GM18517 (cell line): ENCODE data around the gene SLC16A8.
"Not testable (repeated sequence)": the region's sequence is repeated elsewhere in the genome, so short reads cannot be mapped to it uniquely, and the experiment has no call there.

Experiments used
- ATAC-seq: cut with Tn5 transposase; IDR thresholded peaks from one replicate; pipeline ENCODE4 v1.9.1; 2021; ENCODE audit warnings: mild to moderate bottlenecking, moderate library complexity; ENCODE audit not compliant: unreplicated experiment

Gene SLC16A8

DNA sequence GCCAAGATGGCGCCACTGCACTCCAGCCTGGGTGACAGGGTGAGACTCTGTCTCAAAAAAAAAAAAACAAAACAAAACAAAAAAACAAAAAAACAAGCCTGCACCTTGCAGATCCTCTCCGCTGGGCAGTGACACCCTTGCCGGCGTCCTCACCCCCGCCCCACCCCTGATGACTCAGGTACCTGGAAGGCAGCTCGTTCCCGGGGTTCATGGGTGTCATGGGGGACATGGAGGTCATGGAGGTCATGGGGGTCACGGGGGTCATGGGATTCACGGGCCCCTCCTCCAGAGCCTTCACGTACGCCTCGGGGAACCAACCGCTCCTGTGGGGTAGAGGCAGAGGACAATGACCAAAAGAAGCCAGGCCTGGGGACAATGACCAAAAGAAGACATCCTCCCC lies 3.0 kb upstream of the SLC16A8 start:
- no peak for ATAC-seq

GRCh38 chr22:38086001-38086845 lies 2.2 kb upstream of the SLC16A8 start:
- ATAC-seq: no peak

GRCh38 chr22:38085501-38085900 lies 1.5 kb upstream of the SLC16A8 start:
- ATAC-seq: no peak

DNA sequence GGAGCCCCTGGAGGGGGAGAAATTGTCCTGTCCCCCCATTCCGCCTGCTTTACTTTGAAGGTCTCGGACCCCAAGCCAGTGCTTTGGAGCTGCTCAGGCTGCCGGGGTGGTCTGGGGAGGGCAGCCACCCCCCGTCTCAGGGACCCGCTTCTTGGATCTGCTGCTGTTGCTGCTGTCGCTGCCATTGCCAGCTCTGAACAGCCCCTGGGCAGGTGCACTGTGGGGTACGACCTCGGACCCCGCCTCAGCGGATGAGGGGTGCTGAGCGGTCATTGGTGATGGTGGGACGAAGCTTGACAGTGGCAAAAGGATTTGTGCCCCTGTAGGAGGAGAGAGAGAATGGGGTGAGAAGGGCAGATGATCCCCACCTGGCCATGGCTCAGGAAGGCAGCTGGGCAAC lies 1.1 kb upstream of the SLC16A8 start:
- ATAC-seq: no peak

GRCh38 chr22:38082986-38083710 lies 836 bp downstream of the SLC16A8 start:
- ATAC-seq: no peak

GRCh38 chr22:38081941-38082828 lies 1.8 kb downstream of the SLC16A8 start:
- ATAC-seq: no peak

DNA sequence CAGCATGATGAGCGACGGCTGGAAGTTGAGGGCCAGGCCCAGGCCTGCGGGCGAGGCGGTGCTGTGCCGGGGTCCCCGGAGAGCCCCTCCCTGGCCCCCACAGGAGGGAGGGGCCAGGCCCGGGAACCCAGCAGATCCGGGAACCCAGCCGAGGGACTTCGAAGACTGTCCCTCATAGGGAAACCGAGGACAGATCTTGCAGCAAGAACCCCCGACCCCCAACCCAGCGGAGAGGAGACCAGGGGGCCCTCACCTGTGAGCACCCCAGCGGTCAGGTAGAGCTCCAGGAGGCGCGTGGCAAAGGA lies 2.4 kb downstream of the SLC16A8 start:
- ATAC-seq: no peak

- no peak for ATAC-seq
These were observed 2.9 kb downstream of the SLC16A8 start for GRCh38 chr22:38080850-38081635.

DNA sequence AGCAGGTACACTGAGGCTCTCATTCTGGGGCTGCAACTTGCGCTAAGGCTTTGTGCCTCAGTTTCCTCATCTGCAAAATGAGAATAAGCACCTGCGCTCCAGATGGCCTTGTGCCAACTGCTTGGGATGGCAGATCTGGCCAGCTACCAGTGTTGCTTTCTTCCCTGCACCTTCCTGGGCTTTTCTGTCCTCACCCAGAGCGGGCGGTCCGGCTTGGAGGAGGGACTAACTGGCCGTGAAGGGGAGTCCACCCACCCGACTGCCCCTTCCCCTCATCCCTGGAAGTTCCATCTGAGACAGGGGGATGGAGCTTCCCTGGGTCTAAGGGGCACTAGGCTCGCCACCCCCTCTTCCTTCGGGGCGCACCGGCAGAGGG lies 3.5 kb downstream of the SLC16A8 start:
- no peak for ATAC-seq

DNA sequence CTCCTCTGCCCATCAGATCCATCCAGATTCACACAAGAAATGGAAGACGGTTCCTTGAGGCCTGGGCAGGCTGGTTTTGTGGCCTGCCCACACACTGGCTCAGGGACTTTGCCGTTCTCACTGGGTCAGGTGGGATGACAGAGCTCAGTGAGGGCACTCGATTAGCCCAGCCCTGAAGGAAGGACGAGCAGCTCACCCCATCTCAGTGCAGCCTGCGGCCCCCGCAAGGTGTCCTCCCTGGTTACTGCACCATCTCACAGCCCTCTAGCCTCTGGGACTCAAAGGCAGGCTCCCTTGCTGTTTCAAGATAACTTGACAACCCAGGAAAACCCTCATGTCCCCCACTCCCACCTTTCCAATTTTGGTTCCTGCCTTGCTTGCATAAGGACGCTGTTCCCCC lies 4.2 kb downstream of the SLC16A8 start:
- ATAC-seq: no peak

GRCh38 chr22:38079208-38079607 lies 4.8 kb downstream of the SLC16A8 start:
- not testable (repeated sequence) for ATAC-seq

- no peak for ATAC-seq
These were observed 5.7 kb downstream of the SLC16A8 start for GRCh38 chr22:38078046-38078840.

- no peak for ATAC-seq
These were observed 6.4 kb downstream of the SLC16A8 start for GRCh38 chr22:38077595-38077994.

DNA sequence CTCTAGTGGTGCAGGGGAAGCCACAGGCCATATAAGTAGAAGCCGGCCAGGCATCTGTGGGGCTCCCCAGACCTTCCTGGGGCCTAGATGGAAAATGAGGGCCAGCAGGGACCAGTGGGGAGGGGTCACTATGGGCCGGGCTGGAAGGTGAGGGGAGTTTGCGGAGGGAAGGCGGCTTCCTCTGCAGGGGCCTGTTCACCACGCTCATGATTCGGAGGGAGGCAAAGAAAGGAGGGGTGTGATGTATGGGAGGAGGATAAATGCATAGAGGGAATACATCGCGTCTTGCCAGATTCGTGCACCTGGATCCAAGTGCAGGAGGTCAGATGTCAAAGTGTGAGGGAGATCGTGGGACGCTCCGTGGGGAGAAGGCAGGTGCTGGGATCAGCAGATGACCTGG lies 6.9 kb downstream of the SLC16A8 start:
- ATAC-seq: no peak

DNA sequence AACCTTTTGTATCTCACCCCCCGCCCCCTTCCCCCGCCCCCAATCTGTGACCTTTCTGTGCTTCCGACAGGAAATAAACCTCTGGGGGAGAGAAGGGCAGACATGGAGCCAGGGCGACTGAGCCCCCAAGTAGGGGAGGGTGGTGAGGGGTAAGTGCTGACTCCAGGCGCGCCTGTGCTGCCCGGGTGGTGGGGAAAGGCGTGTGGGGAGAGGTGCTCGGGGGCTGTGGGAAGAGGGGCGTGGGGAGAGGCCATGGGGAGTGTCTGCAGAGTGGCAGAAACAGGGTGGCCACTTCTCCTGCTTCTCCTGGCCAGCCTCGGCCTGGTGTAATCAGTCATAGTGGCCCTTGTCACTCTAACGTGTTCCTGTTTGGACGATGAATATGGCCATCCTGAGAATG lies 8.0 kb downstream of the SLC16A8 start:
- no peak for ATAC-seq

DNA sequence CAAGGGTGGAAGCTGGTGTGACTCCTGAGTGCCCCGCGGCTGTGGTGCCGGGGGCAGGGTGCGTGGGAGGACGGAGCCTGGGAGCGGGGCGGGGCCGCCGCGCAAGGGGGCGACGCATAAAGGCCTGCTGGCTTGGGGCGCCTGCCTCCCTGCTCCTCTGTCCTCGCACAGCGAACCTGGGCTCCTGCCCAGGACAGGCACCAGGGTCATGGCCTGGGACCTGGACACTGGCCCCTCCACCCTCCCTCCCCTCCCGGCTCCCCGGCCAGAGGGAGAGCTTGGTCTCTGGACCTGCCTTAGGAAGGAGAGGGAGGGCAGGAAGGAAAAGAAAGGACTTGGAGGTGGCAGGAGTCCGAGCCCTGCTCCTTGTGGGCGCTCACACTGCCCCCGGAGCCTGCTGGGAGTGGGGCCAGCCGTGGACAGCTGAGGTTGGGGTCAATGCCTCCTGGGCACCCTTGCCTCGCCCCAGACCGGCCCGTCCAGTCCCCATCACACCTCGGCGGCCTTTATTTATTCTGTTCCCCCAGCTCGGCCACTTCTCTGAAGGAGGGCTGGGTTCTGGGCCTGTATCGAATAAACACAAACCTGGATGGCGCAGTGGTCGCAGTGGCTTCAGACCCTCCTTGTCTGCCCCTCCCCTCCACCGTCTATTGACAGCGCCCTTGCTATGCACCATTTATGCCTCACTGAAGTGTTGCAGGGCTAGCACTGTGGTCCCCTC lies 8.7 kb downstream of the SLC16A8 start:
- ATAC-seq: no peak

DNA sequence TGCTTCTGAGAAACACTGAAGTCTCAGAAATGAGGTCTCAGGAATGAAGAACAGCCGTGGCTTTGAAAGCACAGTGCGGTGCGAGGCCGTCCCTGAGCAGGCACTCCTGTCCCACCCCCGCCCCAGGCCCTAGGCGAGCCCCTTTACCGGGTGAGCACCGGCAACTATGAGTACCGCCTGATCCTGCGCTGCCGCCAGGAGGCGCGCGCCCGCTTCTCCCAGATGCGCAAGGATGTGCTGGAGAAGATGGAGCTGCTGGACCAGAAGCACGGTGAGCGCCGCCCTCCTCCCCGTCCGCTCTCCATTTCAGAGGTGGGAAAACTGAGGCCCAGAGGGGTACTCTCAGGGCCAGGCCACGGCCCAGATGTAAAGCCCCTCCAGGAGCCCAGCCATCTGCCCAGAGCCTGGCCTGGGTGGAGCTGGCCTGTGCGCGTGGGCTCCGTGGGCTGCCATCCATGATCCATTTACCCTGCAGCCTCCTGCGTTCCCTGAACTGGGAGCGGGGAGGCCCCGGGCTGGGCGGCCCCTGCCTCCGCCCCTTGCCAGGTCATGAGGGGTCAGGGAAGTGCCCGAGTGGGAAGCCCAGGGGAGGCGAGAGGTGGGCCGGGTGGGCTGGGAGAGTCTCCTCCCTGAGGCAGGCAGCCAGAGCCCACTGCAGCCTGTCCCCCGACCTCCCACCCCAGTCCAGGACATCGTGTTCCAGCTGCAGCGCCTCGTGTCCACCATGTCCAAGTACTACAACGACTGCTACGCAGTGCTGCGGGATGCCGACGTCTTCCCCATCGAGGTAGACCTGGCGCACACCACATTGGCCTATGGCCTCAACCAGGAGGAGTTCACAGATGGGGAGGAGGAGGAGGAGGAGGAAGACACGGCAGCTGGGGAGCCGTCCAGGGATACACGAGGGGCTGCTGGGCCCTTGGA lies 9.5 kb downstream of the SLC16A8 start:
- ATAC-seq: no peak
